HCT116 (cell line): ENCODE measurements around the gene TENT4A.

Experiments used
- CTCF ChIP-seq, 3 experiments: fragments of 200-600 bp in 1 of 3; sonication (generic) in 1 of 3; IDR thresholded peaks in 2 of 3; conservative IDR thresholded peaks in 1 of 3; 2 replicates each; pipeline ENCODE4 v1.5.1; 2012 to 2017; ENCODE audit warnings: low read depth in 2 of 3, low read length in 2 of 3, antibody characterized with exemption in 1 of 3, borderline replicate concordance in 1 of 3, control low read depth in 1 of 3, mild to moderate bottlenecking in 1 of 3, mixed read lengths in 1 of 3, mixed run types in 1 of 3, moderate library complexity in 1 of 3; ENCODE audit not compliant: insufficient read depth in 1 of 3
- MAX ChIP-seq: IDR thresholded peaks from 2 replicates; pipeline ENCODE4 v1.6.1; 2012
- POLR2A ChIP-seq: IDR thresholded peaks from 2 replicates; pipeline ENCODE4 v1.7.0; 2011; ENCODE audit warnings: borderline replicate concordance; ENCODE audit not compliant: insufficient read depth, insufficient read length; ENCODE audit errors: extremely low read depth
- SRF ChIP-seq: IDR thresholded peaks from 2 replicates; pipeline ENCODE4 v1.6.1; 2012; ENCODE audit warnings: low read depth
- ZNF274 ChIP-seq: fragments of 200-500 bp; sonication (Bioruptor generic); IDR thresholded peaks from 2 replicates; pipeline ENCODE4 v1.6.1; 2014; ENCODE audit warnings: mild to moderate bottlenecking, low read depth, low read length, inconsistent platforms

GRCh38 chr5:6721442-6721841 lies 8.2 kb downstream of the TENT4A start:
- TF ChIP-seq ZNF274 = no peak
- no peak for TF ChIP-seq MAX
- TF ChIP-seq CTCF (IDR thresholded peaks at IDR 0.05 in 2 of 3, conservative IDR thresholded peaks at IDR 0.05 in 1 of 3; ENCODE audit: borderline replicate concordance in 1 of 3, insufficient read depth in 1 of 3, low read depth in 2 of 3, low read length in 2 of 3) = no peak
- TF ChIP-seq POLR2A = no peak
- no peak for TF ChIP-seq SRF
